GM21423 (cell line): Measurements from ENCODE around the gene GLS.
"Not testable (repeated sequence)": the region's sequence is repeated elsewhere in the genome, so short reads cannot be mapped to it uniquely, and the experiment has no call there.

ENCODE experiments used
- ATAC-seq: cut with Tn5 transposase; IDR thresholded peaks from one replicate; pipeline ENCODE4 v1.9.1; 2021; ENCODE audit warnings: mild to moderate bottlenecking, moderate library complexity; ENCODE audit not compliant: unreplicated experiment

GLS gene

GRCh38 chr2:190882856-190883582 is 2.4 kb downstream of the GLS start:
- no peak for ATAC-seq

- ATAC-seq = not testable (repeated sequence)
Observed at GRCh38 chr2:190885844-190886243, 5.2 kb downstream of the GLS start.

GRCh38 chr2:190887089-190887488 is 6.5 kb downstream of the GLS start:
- ATAC-seq = peak; percentile 63

- no peak for ATAC-seq
Observed at GRCh38 chr2:190888449-190888848, 7.8 kb downstream of the GLS start.

GRCh38 chr2:190889175-190889943 is 8.7 kb downstream of the GLS start:
- ATAC-seq = no peak

GRCh38 chr2:190891372-190891771 is 10.8 kb downstream of the GLS start:
- ATAC-seq = peak; percentile 65

- ATAC-seq = no peak
Observed at GRCh38 chr2:190891889-190892288, 11.3 kb downstream of the GLS start.

GRCh38 chr2:190893157-190893556 is 12.5 kb downstream of the GLS start:
- ATAC-seq = no peak

GRCh38 chr2:190896477-190896876 is 15.9 kb downstream of the GLS start:
- ATAC-seq = no peak

GRCh38 chr2:190903693-190904450 is 23.3 kb downstream of the GLS start:
- no peak for ATAC-seq

GRCh38 chr2:190904640-190905261 is 24.1 kb downstream of the GLS start:
- no peak for ATAC-seq

GRCh38 chr2:190908532-190908931 is 27.9 kb downstream of the GLS start:
- ATAC-seq = no peak

- ATAC-seq = no peak
Observed at GRCh38 chr2:190909680-190910079, 29.1 kb downstream of the GLS start.

GRCh38 chr2:190910341-190911136 is 29.9 kb downstream of the GLS start:
- ATAC-seq = no peak

- peak; percentile 94 for ATAC-seq
Observed at GRCh38 chr2:190911813-190912212, 31.2 kb downstream of the GLS start.

- ATAC-seq = no peak
Observed at GRCh38 chr2:190912726-190913125, 32.1 kb downstream of the GLS start.

- ATAC-seq = no peak
Observed at GRCh38 chr2:190913725-190914124, 33.1 kb downstream of the GLS start.

- ATAC-seq = no peak
Observed at GRCh38 chr2:190916829-190917228, 36.2 kb downstream of the GLS start.

GRCh38 chr2:190920085-190920484 is 39.5 kb downstream of the GLS start:
- no peak for ATAC-seq

GRCh38 chr2:190922376-190922775 is 41.8 kb downstream of the GLS start:
- no peak for ATAC-seq
